ENCODE measurements around the gene FOCAD.

FOCAD gene

DNA sequence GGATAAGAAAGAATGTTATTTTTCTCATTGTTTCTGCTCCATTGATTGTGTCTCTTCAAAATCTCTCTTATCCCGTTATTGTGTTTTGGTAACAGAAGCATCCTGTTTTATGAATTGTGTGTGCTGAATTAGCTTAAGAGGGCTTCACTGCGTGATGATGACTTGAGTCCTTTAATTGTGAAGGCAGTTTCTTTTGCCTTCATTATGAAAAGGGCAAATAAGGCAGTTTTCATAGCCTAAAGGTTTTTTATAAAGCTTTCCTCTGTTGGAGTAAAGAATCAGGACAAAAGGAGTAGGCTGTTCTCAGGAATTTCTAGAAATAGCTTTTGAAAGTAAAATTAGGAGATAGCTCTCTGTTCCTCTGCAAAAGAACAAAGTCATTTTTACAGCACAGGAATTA lies 169.8 kb downstream of the FOCAD start:
- Histone ChIP-seq H4K20me1 (ENCODE audit: insufficient read depth, low read length) (no peaks in the 10 kb centered on the region), H3K4me3 (ENCODE audit: low read length) (no peak overlapping the region), H3K4me1 (ENCODE audit: low read length) (no peaks in the 10 kb centered on the region), H2AFZ (ENCODE audit: low read length) (no peak overlapping the region), H3K27ac (ENCODE audit: low read length) (no peak overlapping the region), H3K27me3 (replicated peaks; ENCODE audit: insufficient read depth, low read length) (no peaks in the 10 kb centered on the region), H3K36me3 (replicated peaks; ENCODE audit: insufficient read depth, low read length) (no peaks in the 10 kb centered on the region), H3F3A (ENCODE audit: insufficient read depth, low read length) (no peaks in the 10 kb centered on the region), H3K9ac (ENCODE audit: low read length) (no peak overlapping the region), H3K79me2 (ENCODE audit: low read length) (no peaks in the 10 kb centered on the region), H3K4me2 (ENCODE audit: low read depth, low read length) (no peak overlapping the region), H3K9me3 (replicated peaks; ENCODE audit: insufficient read depth, low read length) (no peaks in the 10 kb centered on the region), H3K9me2 (replicated peaks; ENCODE audit: insufficient read depth, low read length) (no peaks in the 10 kb centered on the region)
- TF ChIP-seq, protein P1, sequence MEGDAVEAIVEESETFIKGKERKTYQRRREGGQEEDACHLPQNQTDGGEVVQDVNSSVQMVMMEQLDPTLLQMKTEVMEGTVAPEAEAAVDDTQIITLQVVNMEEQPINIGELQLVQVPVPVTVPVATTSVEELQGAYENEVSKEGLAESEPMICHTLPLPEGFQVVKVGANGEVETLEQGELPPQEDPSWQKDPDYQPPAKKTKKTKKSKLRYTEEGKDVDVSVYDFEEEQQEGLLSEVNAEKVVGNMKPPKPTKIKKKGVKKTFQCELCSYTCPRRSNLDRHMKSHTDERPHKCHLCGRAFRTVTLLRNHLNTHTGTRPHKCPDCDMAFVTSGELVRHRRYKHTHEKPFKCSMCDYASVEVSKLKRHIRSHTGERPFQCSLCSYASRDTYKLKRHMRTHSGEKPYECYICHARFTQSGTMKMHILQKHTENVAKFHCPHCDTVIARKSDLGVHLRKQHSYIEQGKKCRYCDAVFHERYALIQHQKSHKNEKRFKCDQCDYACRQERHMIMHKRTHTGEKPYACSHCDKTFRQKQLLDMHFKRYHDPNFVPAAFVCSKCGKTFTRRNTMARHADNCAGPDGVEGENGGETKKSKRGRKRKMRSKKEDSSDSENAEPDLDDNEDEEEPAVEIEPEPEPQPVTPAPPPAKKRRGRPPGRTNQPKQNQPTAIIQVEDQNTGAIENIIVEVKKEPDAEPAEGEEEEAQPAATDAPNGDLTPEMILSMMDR (IDR thresholded peaks at IDR 0.05; ENCODE audit: low read length): no peak
- TF ChIP-seq EZH2 (optimal IDR thresholded peaks at IDR 0.05; ENCODE audit: low read depth, low read length): no peak
- no peak for TF ChIP-seq EZH2phosphoT487 (IDR thresholded peaks at IDR 0.05; ENCODE audit: low read length)
- no peak for DNase-seq

DNA sequence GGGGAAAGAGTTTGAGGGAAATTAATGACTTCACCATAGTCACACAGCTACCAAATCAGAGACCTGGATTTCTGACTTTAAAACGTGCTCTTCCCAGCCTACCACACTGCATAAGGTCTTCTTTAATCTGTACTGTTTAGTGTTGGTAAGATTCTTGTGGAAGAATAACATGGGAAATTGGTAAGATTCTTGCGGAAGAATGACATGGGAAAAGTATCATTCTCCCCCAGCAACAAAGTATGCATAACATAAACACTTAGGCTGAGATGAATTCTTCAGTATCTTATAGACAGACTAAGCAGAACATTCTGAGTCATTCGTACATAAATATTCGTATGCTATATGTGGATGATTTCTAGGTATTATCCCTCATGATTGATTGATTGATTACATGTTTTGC lies 170.4 kb downstream of the FOCAD start:
- H3K4me3 ChIP-seq (ENCODE audit: low read length): no peak overlapping the region
- no peaks in the 10 kb centered on the region for H3K27me3 ChIP-seq (replicated peaks; ENCODE audit: insufficient read depth, low read length)
- no peaks in the 10 kb centered on the region for H3K79me2 ChIP-seq (ENCODE audit: low read length)
- no peak overlapping the region for H2AFZ ChIP-seq (ENCODE audit: low read length)
- H3K4me2 ChIP-seq (ENCODE audit: low read depth, low read length): no peak overlapping the region
- DNase-seq: no peak
- H3K4me1 ChIP-seq (ENCODE audit: low read length): no peaks in the 10 kb centered on the region
- no peaks in the 10 kb centered on the region for H3K36me3 ChIP-seq (replicated peaks; ENCODE audit: insufficient read depth, low read length)
- H4K20me1 ChIP-seq (ENCODE audit: insufficient read depth, low read length): no peaks in the 10 kb centered on the region
- H3K9ac ChIP-seq (ENCODE audit: low read length): no peak overlapping the region
- H3F3A ChIP-seq (ENCODE audit: insufficient read depth, low read length): no peaks in the 10 kb centered on the region
- TF ChIP-seq EZH2phosphoT487 (IDR thresholded peaks at IDR 0.05; ENCODE audit: low read length) (no peak), EZH2 (optimal IDR thresholded peaks at IDR 0.05; ENCODE audit: low read depth, low read length) (no peak)
- TF ChIP-seq, protein P1 (IDR thresholded peaks at IDR 0.05; ENCODE audit: low read length): no peak
- H3K27ac ChIP-seq (ENCODE audit: low read length): no peak overlapping the region
- H3K9me3 ChIP-seq (replicated peaks; ENCODE audit: insufficient read depth, low read length): no peaks in the 10 kb centered on the region
- H3K9me2 ChIP-seq (replicated peaks; ENCODE audit: insufficient read depth, low read length): no peaks in the 10 kb centered on the region

GRCh38 chr9:20863945-20864344 lies 179.9 kb downstream of the FOCAD start:
- H3K4me3 ChIP-seq (ENCODE audit: low read length): no peak overlapping the region
- H4K20me1 ChIP-seq (ENCODE audit: insufficient read depth, low read length): no peaks in the 10 kb centered on the region
- no peak overlapping the region for H3K9ac ChIP-seq (ENCODE audit: low read length)
- H3K79me2 ChIP-seq (ENCODE audit: low read length): no peaks in the 10 kb centered on the region
- no peaks in the 10 kb centered on the region for H3F3A ChIP-seq (ENCODE audit: insufficient read depth, low read length)
- no peak overlapping the region for H3K4me2 ChIP-seq (ENCODE audit: low read depth, low read length)
- H3K9me3 ChIP-seq (replicated peaks; ENCODE audit: insufficient read depth, low read length): no peaks in the 10 kb centered on the region
- no peak overlapping the region for H2AFZ ChIP-seq (ENCODE audit: low read length)
- H3K9me2 ChIP-seq (replicated peaks; ENCODE audit: insufficient read depth, low read length): no peaks in the 10 kb centered on the region
- no peaks in the 10 kb centered on the region for H3K4me1 ChIP-seq (ENCODE audit: low read length)
- H3K27me3 ChIP-seq (replicated peaks; ENCODE audit: insufficient read depth, low read length): no peaks in the 10 kb centered on the region
- DNase-seq: no peak
- TF ChIP-seq EZH2phosphoT487 (IDR thresholded peaks at IDR 0.05; ENCODE audit: low read length) (no peak), EZH2 (optimal IDR thresholded peaks at IDR 0.05; ENCODE audit: low read depth, low read length) (no peak)
- TF ChIP-seq, protein P1 (IDR thresholded peaks at IDR 0.05; ENCODE audit: low read length): no peak
- no peak overlapping the region for H3K27ac ChIP-seq (ENCODE audit: low read length)
- H3K36me3 ChIP-seq (replicated peaks; ENCODE audit: insufficient read depth, low read length): no peaks in the 10 kb centered on the region
